ENCODE measurements around the gene ASZ1. TPM values are rescaled to one million over a fixed set of nuclear protein-coding genes. Genes with fewer than 3 reads are reported as not detected.

The ASZ1 gene, protein sequence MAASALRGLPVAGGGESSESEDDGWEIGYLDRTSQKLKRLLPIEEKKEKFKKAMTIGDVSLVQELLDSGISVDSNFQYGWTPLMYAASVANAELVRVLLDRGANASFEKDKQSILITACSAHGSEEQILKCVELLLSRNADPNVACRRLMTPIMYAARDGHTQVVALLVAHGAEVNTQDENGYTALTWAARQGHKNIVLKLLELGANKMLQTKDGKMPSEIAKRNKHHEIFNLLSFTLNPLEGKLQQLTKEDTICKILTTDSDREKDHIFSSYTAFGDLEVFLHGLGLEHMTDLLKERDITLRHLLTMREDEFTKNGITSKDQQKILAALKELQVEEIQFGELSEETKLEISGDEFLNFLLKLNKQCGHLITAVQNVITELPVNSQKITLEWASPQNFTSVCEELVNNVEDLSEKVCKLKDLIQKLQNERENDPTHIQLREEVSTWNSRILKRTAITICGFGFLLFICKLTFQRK
- not detected in 2 replicates for total RNA-seq

GRCh38 chr7:117427258-117427701, at the start of gene ASZ1:
ASZ1 (minus strand) TSS chr7:117427493; CDS start chr7:117427460, 33 bp downstream.

DNA sequence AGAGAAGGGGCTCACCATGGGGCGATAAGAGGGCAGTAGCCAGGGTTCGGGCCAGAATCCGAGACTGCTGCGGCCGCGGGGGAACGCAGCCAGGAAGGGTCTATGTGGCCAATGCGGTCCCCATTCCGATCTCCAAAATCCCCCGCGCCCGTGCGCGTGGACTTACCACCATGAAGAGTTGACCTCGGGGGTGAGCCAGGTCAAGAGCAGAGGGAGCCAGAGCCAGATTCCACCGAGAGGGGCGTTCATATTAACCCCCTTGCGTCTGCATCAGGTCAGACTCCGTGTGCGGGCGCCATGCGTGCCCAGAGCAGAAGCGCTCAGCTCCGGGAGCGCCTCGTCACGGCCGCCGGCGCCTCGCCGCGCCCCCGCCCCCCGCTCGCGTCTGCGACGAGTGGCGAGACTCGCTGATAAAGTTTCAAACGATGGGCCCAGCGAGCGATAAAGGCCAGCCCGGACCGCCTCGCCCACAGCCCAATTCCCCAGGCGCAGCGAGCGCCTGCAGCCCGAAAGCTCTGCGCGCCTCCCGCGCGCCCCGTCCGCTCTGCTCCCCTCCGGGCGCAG, 104.5 kb downstream of the ASZ1 start, which contains the start of gene WNT2:
TSS of gene WNT2 (minus strand) at position 318 of the 564 bp plus-strand sequence. CDS start at position 249, 69 bp downstream.

Other genes with a start within 250 kb of the ASZ1 start
- gene WNT2, start 104.4 kb downstream of the ASZ1 start, total RNA-seq: not detected in 2 replicates
- gene CFTR, start 52.5 kb upstream of the ASZ1 start, total RNA-seq: not detected in 2 replicates

All from hair follicular keratinocyte (primary cell).